ENCODE results near the gene SLAMF8. TPM values are rescaled to one million over a fixed set of nuclear protein-coding genes. Genes with fewer than 3 reads are reported as not detected.

The SLAMF8 gene
- total and polyA plus RNA-seq, 9 donors, result 0.43 to 8.4 (median 0.73) TPM

DNA sequence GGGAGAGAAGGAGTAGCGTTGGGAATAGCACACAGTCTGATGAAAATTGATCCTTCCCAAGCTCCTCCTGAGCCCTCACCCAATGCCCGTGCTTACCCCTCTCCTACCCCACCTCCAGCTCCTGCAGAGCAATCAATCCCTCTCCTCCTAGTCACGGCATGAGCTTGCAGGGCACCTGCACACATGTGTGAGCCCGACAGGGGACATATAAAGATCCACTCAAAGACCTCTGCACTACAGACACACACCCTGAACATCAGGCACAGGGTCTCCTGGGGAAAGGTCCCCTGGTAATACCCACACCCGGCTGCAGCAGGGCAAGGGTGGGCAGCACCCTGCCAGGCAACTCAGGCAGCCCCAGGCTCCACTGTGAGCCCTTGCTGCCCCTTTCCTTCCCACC is 35.4 kb downstream of the SLAMF8 start:
- Histone ChIP-seq H3K27ac (no peak overlapping the region), H3K27me3 (no peaks in the 10 kb centered on the region), H3K4me3 (no peak overlapping the region), H3K9me3 (no peaks in the 10 kb centered on the region), H3K4me1 (ENCODE audit: insufficient read depth) (no peaks in the 10 kb centered on the region), H3K36me3 (no peaks in the 10 kb centered on the region)
- TF ChIP-seq EP300 (IDR thresholded peaks at IDR 0.05), result no peak
- TF ChIP-seq, protein P1, sequence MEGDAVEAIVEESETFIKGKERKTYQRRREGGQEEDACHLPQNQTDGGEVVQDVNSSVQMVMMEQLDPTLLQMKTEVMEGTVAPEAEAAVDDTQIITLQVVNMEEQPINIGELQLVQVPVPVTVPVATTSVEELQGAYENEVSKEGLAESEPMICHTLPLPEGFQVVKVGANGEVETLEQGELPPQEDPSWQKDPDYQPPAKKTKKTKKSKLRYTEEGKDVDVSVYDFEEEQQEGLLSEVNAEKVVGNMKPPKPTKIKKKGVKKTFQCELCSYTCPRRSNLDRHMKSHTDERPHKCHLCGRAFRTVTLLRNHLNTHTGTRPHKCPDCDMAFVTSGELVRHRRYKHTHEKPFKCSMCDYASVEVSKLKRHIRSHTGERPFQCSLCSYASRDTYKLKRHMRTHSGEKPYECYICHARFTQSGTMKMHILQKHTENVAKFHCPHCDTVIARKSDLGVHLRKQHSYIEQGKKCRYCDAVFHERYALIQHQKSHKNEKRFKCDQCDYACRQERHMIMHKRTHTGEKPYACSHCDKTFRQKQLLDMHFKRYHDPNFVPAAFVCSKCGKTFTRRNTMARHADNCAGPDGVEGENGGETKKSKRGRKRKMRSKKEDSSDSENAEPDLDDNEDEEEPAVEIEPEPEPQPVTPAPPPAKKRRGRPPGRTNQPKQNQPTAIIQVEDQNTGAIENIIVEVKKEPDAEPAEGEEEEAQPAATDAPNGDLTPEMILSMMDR (IDR thresholded peaks at IDR 0.05), result no peak
- TF ChIP-seq POLR2A (IDR thresholded peaks at IDR 0.05), result no peak
- intact Hi-C loops (cut with DNase I), result loop anchor here in 1 of 4 donors (5.0 kb wide), 1 partner anchor 60 kb away; no protein-coding TSS in a partner anchor
- 74 to 79% (median 78%) methylated on average over 5 of the region's 5 CpGs for WGBS, 3 donors
- no peak for DNase-seq

DNA sequence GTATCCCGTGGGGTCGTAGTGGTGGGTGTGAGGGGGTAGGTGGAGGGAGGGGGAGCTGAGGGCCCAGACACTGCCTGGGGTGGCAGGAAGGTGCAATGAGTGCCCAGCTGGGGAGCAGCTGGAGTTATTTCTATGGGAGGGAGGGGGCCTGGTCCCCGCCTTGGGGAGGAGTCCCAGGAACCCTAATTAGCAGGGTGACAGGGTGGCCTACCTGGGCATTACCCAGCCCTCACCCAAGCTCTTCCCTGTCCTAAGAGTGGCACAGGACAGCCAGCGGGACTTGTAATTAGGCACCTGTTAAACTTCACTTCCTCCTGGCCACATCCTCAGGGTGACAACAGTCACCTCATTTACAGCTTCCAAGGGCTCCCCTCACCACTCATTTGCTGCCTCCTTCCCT is 35.9 kb downstream of the SLAMF8 start, which contains the start of gene VSIG8:
TSS of gene VSIG8 (minus strand) at position 101 of the 400 bp plus-strand sequence. CDS start 136 bp downstream, outside the sequence.
- DNase-seq, result no peak

DNA sequence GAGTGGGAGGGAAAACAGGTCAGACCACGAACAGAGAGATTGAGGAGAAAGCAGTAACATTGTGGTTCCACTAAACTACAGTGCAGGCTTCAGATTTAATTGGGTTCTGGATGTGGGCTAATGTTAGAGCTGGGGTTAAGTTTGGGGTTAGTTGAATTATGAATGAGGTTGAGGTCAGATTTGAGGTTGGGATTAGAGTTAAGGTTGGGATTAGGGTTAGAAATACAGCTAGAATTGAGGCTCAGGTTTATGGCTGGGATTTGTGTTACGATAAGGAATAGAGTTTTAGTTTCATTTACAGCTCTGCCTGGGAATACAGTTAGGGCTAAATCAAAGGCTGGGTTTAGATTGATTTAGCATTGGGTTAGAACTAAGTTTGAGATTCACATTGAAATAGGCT is 37.6 kb downstream of the SLAMF8 start:
- Histone ChIP-seq H3K4me1 (ENCODE audit: insufficient read depth) (peaks cover 4% of the 10 kb centered on the region), H3K4me3 (no peak overlapping the region), H3K27me3 (no peaks in the 10 kb centered on the region), H3K27ac (no peak overlapping the region), H3K9me3 (no peaks in the 10 kb centered on the region), H3K36me3 (no peaks in the 10 kb centered on the region)
- intact Hi-C loops (cut with DNase I), result loop anchor here in 1 of 4 donors (5.0 kb wide), 1 partner anchor 58 kb away; no protein-coding TSS in a partner anchor
- WGBS, 3 donors, result 64 to 76% (median 69%) methylated on average over 2 of the region's 2 CpGs
- no peak for TF ChIP-seq EP300 (IDR thresholded peaks at IDR 0.05)
- TF ChIP-seq, protein P1 (IDR thresholded peaks at IDR 0.05), result no peak
- no peak for DNase-seq

More for the DNA sequence above, 35.9 kb downstream of the SLAMF8 start, which contains the start of gene VSIG8:
- H3K4me3 ChIP-seq, result no peak within 1 kb of the TSS
- no peak for TF ChIP-seq POLR2A (IDR thresholded peaks at IDR 0.05)
- TF ChIP-seq EP300 (IDR thresholded peaks at IDR 0.05), result no peak
- TF ChIP-seq, protein P1 (IDR thresholded peaks at IDR 0.05), result no peak
- H3K27me3 ChIP-seq, result no peaks in the 10 kb centered on the region
- peaks cover under 1% of the 10 kb centered on the region for H3K4me1 ChIP-seq (ENCODE audit: insufficient read depth)
- intact Hi-C loops (cut with DNase I), result loop anchor here in 1 of 4 donors (5.0 kb wide), 1 partner anchor 60 kb away; no protein-coding TSS in a partner anchor
- no peak within 1 kb of the TSS for H3K27ac ChIP-seq
- H3K36me3 ChIP-seq, result no peaks in the 10 kb centered on the region
- 63 to 87% (median 73%) methylated on average over 4 of the region's 4 CpGs for WGBS, 3 donors
- H3K9me3 ChIP-seq, result no peaks in the 10 kb centered on the region

DNA sequence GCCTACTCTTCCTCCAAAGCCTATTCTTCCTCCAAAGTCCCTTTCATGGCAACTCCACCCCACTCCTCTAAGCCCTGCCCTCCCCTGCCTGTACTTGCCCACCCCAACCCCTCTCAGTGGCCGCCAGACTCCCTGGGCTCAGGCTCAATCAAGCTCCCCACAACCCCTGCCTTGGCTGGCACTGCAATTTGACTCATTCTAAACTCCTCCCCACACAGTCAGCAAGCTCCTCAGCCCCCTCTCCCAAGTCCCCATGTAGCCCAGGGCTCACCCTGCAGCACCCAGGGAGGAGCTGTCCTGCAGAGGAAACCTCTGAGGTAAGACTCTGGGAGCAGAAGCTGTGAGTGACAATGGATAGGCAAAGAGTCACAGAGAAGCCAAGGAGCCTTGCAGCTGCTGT is 39.4 kb downstream of the SLAMF8 start:
- no peak overlapping the region for H3K27ac ChIP-seq
- H3K9me3 ChIP-seq, result no peaks in the 10 kb centered on the region
- no peaks in the 10 kb centered on the region for H3K36me3 ChIP-seq
- H3K4me3 ChIP-seq, result no peak overlapping the region
- intact Hi-C loops (cut with DNase I), result no loop called here
- no peak for DNase-seq
- TF ChIP-seq EP300 (IDR thresholded peaks at IDR 0.05) (no peak), POLR2A (IDR thresholded peaks at IDR 0.05) (no peak)
- TF ChIP-seq, protein P1 (IDR thresholded peaks at IDR 0.05), result no peak
- H3K27me3 ChIP-seq, result no peaks in the 10 kb centered on the region
- WGBS, 3 donors, result 40 to 63% (median 54%) methylated on average over 1 of the region's 1 CpG
- H3K4me1 ChIP-seq (ENCODE audit: insufficient read depth), result peaks cover 4% of the 10 kb centered on the region

All from ovary (tissue), 9 donors.